ENCODE measurements around the gene SLC25A45.

- no peak for TF ChIP-seq POLR2A (IDR thresholded peaks at IDR 0.05; ENCODE audit: low read depth, low read length)
- TF ChIP-seq POLR2AphosphoS5 (IDR thresholded peaks at IDR 0.05; ENCODE audit: low read depth, low read length), result no peak
- no peak for TF ChIP-seq TAF1 (IDR thresholded peaks at IDR 0.05; ENCODE audit: low read depth, low read length)
- no peak for TF ChIP-seq POU2F2 (IDR thresholded peaks at IDR 0.05; ENCODE audit: low read depth, low read length)
- no peak for TF ChIP-seq SPI1 (IDR thresholded peaks at IDR 0.05; ENCODE audit: low read depth, low read length)
Measured at GRCh38 chr11:65401073-65401802, 18.8 kb upstream of the SLC25A45 start.
